Thymus (tissue), 11 donors: Measurements from ENCODE around the gene OR9A4. TPM values are rescaled to one million over a fixed set of nuclear protein-coding genes. Genes with fewer than 3 reads are reported as not detected.
"Not testable (repeated sequence)": the region's sequence is repeated elsewhere in the genome, so short reads cannot be mapped to it uniquely, and the experiment has no call there.

Experiments used
- DNase-seq, 9 donors: peaks; one replicate each; pipeline ENCODE4 v3.0.0-alpha.2; 2013; ENCODE audit warnings: low spot score in 9 of 9, low read depth in 6 of 9, missing footprints in 1 of 9
- H3K27ac ChIP-seq, 2 donors: one replicate each; pipeline ENCODE4 v1.5.1; 2013; ENCODE audit warnings: control low read depth in 1 of 2, low read depth in 1 of 2, low read length in 1 of 2, mild to moderate bottlenecking in 1 of 2, moderate library complexity in 1 of 2
- H3K27me3 ChIP-seq, 2 donors: one replicate each; pipeline ENCODE4 v1.5.1; 2013; ENCODE audit warnings: low read length in 1 of 2; ENCODE audit not compliant: control insufficient read depth in 2 of 2, insufficient read depth in 1 of 2
- H3K36me3 ChIP-seq, 2 donors: one replicate each; pipeline ENCODE4 v1.5.1; 2013; ENCODE audit warnings: low read length in 1 of 2, mild to moderate bottlenecking in 1 of 2, moderate library complexity in 1 of 2; ENCODE audit not compliant: control insufficient read depth in 2 of 2, insufficient read depth in 2 of 2
- H3K4me1 ChIP-seq, 2 donors: one replicate each; pipeline ENCODE4 v1.5.1; 2013; ENCODE audit warnings: low read length in 2 of 2; ENCODE audit not compliant: control insufficient read depth in 2 of 2, insufficient read depth in 2 of 2
- H3K4me3 ChIP-seq, 2 donors: one replicate each; pipeline ENCODE4 v1.5.1; 2013; ENCODE audit warnings: low read length in 2 of 2, control low read depth in 1 of 2, mild to moderate bottlenecking in 1 of 2
- H3K9me3 ChIP-seq, 2 donors: one replicate each; pipeline ENCODE4 v1.5.1; 2013; ENCODE audit warnings: low read length in 1 of 2, mild to moderate bottlenecking in 1 of 2; ENCODE audit not compliant: control insufficient read depth in 2 of 2, insufficient read depth in 1 of 2
- WGBS: extraction: QIAGEN DNeasy Blood & Tissue Kit; methylation state at CpG from one replicate; pipeline ENCODE4 v1.1.7; 2013; 5-methylcytosine and 5-hydroxymethylcytosine counted together
- polyA plus RNA-seq: library from polyadenylated mRNA; stranded (reverse); fragments of 200-250 nt; gene quantifications from one replicate; pipeline ENCODE4 v1.2.3, GENCODE V29; 2013
- total RNA-seq: library from RNA; stranded (reverse); fragments of 120-200 nt; gene quantifications from one replicate; pipeline ENCODE4 v1.2.4, GENCODE V29; 2013
- donor health status: healthy.

OR9A4 gene
- total and polyA plus RNA-seq, 2 donors = not detected

GRCh38 chr7:141889321-141889720 lies 26.9 kb upstream of the OR9A4 start:
- no peaks in the 10 kb centered on the region for H3K27me3 ChIP-seq
- DNase-seq = no peak
- H3K36me3 ChIP-seq = no peaks in the 10 kb centered on the region
- no peaks in the 10 kb centered on the region for H3K9me3 ChIP-seq
- H3K4me3 ChIP-seq = no peak overlapping the region
- WGBS = 96% methylated on average over 1 of the region's 1 CpG
- H3K27ac ChIP-seq = no peak overlapping the region
- no peaks in the 10 kb centered on the region for H3K4me1 ChIP-seq

GRCh38 chr7:141891336-141891735 lies 24.9 kb upstream of the OR9A4 start:
- H3K27ac ChIP-seq = no peak overlapping the region
- DNase-seq = no peak
- H3K9me3 ChIP-seq = no peaks in the 10 kb centered on the region
- H3K4me1 ChIP-seq = no peaks in the 10 kb centered on the region
- WGBS = 92% methylated on average over 3 of the region's 3 CpGs
- no peaks in the 10 kb centered on the region for H3K36me3 ChIP-seq
- H3K4me3 ChIP-seq = no peak overlapping the region
- no peaks in the 10 kb centered on the region for H3K27me3 ChIP-seq

GRCh38 chr7:141899366-141899765 lies 16.8 kb upstream of the OR9A4 start:
- 100% methylated on average over 3 of the region's 3 CpGs for WGBS

GRCh38 chr7:141906285-141906684 lies 9.9 kb upstream of the OR9A4 start:
- no peak overlapping the region for H3K27ac ChIP-seq
- H3K9me3 ChIP-seq = no peaks in the 10 kb centered on the region
- no peak for DNase-seq
- no peaks in the 10 kb centered on the region for H3K27me3 ChIP-seq
- H3K36me3 ChIP-seq = no peaks in the 10 kb centered on the region
- 94% methylated on average over 4 of the region's 4 CpGs for WGBS
- no peak overlapping the region for H3K4me3 ChIP-seq
- H3K4me1 ChIP-seq = no peaks in the 10 kb centered on the region

More at GRCh38 chr7:141899366-141899765, 16.8 kb upstream of the OR9A4 start:
- not testable (repeated sequence) for H3K4me1 ChIP-seq, DNase-seq, H3K36me3 ChIP-seq, H3K27me3 ChIP-seq, H3K27ac ChIP-seq, H3K4me3 ChIP-seq, H3K9me3 ChIP-seq

GRCh38 chr7:141911391-141911790 lies 4.8 kb upstream of the OR9A4 start:
- no peaks in the 10 kb centered on the region for H3K27me3 ChIP-seq
- no peaks in the 10 kb centered on the region for H3K9me3 ChIP-seq
- DNase-seq = no peak

GRCh38 chr7:141915565-141915964 lies 634 bp upstream of the OR9A4 start:
- DNase-seq = peak in 2 of 9 donors; percentile 2 to 9
- no peak overlapping the region for H3K4me3 ChIP-seq
- 42% methylated on average over 2 of the region's 2 CpGs for WGBS

More at GRCh38 chr7:141911391-141911790, 4.8 kb upstream of the OR9A4 start:
- Histone ChIP-seq H3K4me3 (no peak overlapping the region), H3K36me3 (no peaks in the 10 kb centered on the region), H3K27ac (no peak overlapping the region), H3K4me1 (no peaks in the 10 kb centered on the region)

GRCh38 chr7:141920281-141920680 lies 4.1 kb downstream of the OR9A4 start:
- no peak overlapping the region for H3K27ac ChIP-seq
- no peaks in the 10 kb centered on the region for H3K27me3 ChIP-seq
- H3K4me1 ChIP-seq = no peaks in the 10 kb centered on the region
- no peak for DNase-seq
- no peaks in the 10 kb centered on the region for H3K9me3 ChIP-seq
- no peaks in the 10 kb centered on the region for H3K36me3 ChIP-seq
- no peak overlapping the region for H3K4me3 ChIP-seq
- 96% methylated on average over 1 of the region's 1 CpG for WGBS

More at GRCh38 chr7:141915565-141915964, 634 bp upstream of the OR9A4 start:
- Histone ChIP-seq H3K4me1 (no peaks in the 10 kb centered on the region), H3K27ac (no peak overlapping the region), H3K36me3 (no peaks in the 10 kb centered on the region), H3K9me3 (no peaks in the 10 kb centered on the region), H3K27me3 (no peaks in the 10 kb centered on the region)

GRCh38 chr7:141928146-141928844 lies 12.1 kb downstream of the OR9A4 start:
- no peaks in the 10 kb centered on the region for H3K27me3 ChIP-seq
- no peak for DNase-seq
- H3K9me3 ChIP-seq = no peaks in the 10 kb centered on the region
- 40% methylated on average over 2 of the region's 2 CpGs for WGBS
- no peak overlapping the region for H3K4me3 ChIP-seq
- no peak overlapping the region for H3K27ac ChIP-seq
- no peaks in the 10 kb centered on the region for H3K36me3 ChIP-seq
- no peaks in the 10 kb centered on the region for H3K4me1 ChIP-seq

GRCh38 chr7:141928845-141929195 lies 12.6 kb downstream of the OR9A4 start:
- Histone ChIP-seq H3K36me3 (no peaks in the 10 kb centered on the region), H3K4me3 (no peak overlapping the region), H3K27ac (no peak overlapping the region), H3K9me3 (no peaks in the 10 kb centered on the region), H3K4me1 (no peaks in the 10 kb centered on the region), H3K27me3 (no peaks in the 10 kb centered on the region)
- DNase-seq = no peak
- WGBS = 94% methylated on average over 3 of the region's 3 CpGs
